Astrocyte of the cerebellum (primary cell): ENCODE results near the gene SLC36A1.
"Not testable (repeated sequence)": the region's sequence is repeated elsewhere in the genome, so short reads cannot be mapped to it uniquely, and the experiment has no call there.

Experiments used
- DNase-seq: peaks from one replicate; pipeline ENCODE4 v3.0.0-alpha.2; 2011; ENCODE audit warnings: low read depth
- H3K4me3 ChIP-seq: 2 replicates; pipeline ENCODE4 v1.5.1; 2011; ENCODE audit warnings: mild to moderate bottlenecking, low read depth, low read length, moderate library complexity
- CTCF ChIP-seq: IDR thresholded peaks from 2 replicates; pipeline ENCODE4 v1.5.1; 2012; ENCODE audit warnings: low read length, low read depth, moderate library complexity, mild to moderate bottlenecking; ENCODE audit errors: missing control alignments
- in situ Hi-C: cut with HindIII; loops from 2 replicates; pipeline ENCODE4 v1.10.0; 2017; ENCODE audit warnings: low sequenced_read_pairs

The SLC36A1 gene

GRCh38 chr5:151498395-151499155, 51.2 kb downstream of the SLC36A1 start:
- in situ Hi-C loops, result no loop called here
- no peak for DNase-seq
- no peak overlapping the region for H3K4me3 ChIP-seq
- TF ChIP-seq CTCF, result no peak

GRCh38 chr5:151499501-151500035, 52.2 kb downstream of the SLC36A1 start:
- no peak for DNase-seq
- TF ChIP-seq CTCF, result no peak
- H3K4me3 ChIP-seq, result no peak overlapping the region
- in situ Hi-C loops, result no loop called here

- in situ Hi-C loops, result no loop called here
- no peak for TF ChIP-seq CTCF
- no peak overlapping the region for H3K4me3 ChIP-seq
- no peak for DNase-seq
These were observed 56.6 kb downstream of the SLC36A1 start for GRCh38 chr5:151504006-151504405.

GRCh38 chr5:151508308-151508707, 60.9 kb downstream of the SLC36A1 start:
- H3K4me3 ChIP-seq, DNase-seq, in situ Hi-C loops: not testable (repeated sequence)

- in situ Hi-C loops, result no loop called here
- no peak for DNase-seq
- no peak overlapping the region for H3K4me3 ChIP-seq
- TF ChIP-seq CTCF, result no peak
These were observed 61.8 kb downstream of the SLC36A1 start for GRCh38 chr5:151509231-151509630.

GRCh38 chr5:151509836-151510235, 62.4 kb downstream of the SLC36A1 start:
- no peak overlapping the region for H3K4me3 ChIP-seq
- TF ChIP-seq CTCF, result no peak
- in situ Hi-C loops, result no loop called here
- no peak for DNase-seq

- no peak for DNase-seq
- H3K4me3 ChIP-seq, result no peak overlapping the region
- TF ChIP-seq CTCF, result no peak
- in situ Hi-C loops, result no loop called here
These were observed 69.9 kb downstream of the SLC36A1 start for GRCh38 chr5:151517122-151517920.
